Activated CD4-positive, alpha-beta T cell treated with anti-CD3 and anti-CD28 coated beads for 1 hour (primary cell): ENCODE data around the gene SRRT.
A peak's percentile ranks its signal among the peaks of the same experiment; 100 is the strongest.
"Not testable (repeated sequence)": the region's sequence is repeated elsewhere in the genome, so short reads cannot be mapped to it uniquely, and the experiment has no call there.

Experiments used
- DNase-seq: peaks from one replicate; pipeline ENCODE4 v3.0.0-alpha.2; 2020

The SRRT gene

DNA sequence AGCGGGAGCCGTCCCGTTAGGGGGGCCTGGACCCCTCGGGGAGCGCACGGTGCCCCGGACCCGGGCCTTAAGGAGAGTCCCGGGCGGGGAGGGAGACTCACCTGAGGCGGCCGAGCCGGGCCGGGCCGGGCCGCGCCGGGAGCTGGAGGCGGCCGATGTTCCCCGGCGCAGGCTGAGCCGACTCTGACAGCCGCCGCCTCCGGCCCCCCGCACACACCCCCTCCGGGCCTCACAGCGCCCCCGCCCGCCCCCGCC lies 20.7 kb downstream of the SRRT start, which contains the start of gene ACHE:
Gene ACHE, minus strand, starts transcription at position 188 of the 255 bp plus-strand sequence. CDS start 1,656 bp downstream, outside the sequence.
- DNase-seq: no peak

DNA sequence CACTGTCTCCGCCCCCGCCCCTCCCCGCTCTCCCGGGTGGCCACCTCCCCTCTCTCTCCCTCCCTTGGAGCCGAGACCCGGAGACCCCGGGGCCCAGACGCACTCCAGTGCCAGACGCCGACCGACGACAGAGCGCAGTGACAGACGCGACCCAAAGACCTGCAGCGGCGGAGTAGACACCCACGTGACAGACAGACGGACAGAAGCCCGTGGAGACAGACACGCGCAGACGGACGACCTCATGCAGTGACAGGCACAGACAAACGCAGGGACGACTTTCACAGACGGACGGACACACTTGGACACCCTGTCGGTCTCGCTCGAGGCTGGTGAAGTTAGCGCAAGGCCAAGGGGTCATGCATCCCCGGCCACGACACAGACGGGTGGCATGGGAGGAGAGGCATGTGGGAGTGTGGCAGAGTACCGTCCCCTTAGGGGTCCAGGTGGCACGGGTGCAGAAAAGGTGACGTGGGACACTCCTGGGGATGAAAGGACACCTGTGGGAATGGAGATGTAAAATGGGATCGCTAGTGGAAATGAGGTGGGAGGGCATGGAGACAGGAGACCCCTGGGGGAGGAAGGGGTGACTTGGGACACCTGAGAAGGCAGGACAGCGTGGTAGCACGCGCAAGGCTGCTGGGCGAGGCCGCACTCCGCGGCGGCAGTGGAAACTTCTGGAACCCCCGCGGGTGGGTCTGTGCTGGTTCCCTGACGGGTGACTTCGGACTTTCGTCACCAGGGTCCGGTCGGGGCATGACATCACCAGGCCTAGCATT lies 21.2 kb downstream of the SRRT start:
- DNase-seq: no peak

DNA sequence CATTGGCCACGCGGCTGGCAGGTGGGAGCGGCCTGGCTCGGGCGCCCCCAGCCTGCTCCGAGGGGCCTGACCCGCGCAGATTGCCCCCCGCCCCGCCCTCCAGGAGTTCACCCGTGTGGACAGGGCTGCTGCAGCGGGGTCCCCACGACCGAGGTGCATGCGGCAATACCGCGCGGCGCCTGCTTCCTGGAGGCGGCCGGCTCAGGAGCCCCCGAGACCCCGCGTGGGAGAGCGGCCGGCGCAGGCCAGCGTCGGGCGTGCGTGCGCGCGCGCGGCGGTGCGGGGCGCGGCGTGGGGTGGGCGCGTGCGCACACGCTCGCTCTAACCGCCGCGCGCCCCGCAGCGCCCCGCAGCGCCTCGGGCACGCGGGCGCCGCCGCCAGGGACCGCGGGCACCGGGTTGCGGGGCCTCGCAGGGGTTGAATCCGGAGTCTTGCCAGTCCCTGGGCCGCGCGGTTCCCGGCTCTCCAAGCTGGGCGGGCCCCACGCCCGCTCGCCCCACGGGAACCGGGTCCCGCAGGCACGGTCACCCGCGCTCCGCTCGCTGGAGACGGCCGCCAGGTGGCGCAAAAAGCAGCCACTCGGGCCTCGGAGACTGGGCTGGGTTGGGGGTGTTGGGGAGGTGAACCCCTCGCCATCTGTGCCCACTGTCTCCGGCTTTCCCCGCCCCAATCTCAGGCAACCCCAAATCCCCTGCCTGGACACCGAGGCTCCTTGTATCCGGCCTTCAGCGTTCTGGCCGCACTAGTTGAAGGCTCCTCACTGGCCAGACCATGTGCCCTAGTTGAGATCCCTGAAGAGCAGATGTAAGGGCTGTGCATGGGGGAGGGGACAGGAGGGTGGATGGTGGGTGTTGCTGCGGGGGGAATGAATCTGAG lies 22.1 kb downstream of the SRRT start:
- peak; percentile 52 for DNase-seq

DNA sequence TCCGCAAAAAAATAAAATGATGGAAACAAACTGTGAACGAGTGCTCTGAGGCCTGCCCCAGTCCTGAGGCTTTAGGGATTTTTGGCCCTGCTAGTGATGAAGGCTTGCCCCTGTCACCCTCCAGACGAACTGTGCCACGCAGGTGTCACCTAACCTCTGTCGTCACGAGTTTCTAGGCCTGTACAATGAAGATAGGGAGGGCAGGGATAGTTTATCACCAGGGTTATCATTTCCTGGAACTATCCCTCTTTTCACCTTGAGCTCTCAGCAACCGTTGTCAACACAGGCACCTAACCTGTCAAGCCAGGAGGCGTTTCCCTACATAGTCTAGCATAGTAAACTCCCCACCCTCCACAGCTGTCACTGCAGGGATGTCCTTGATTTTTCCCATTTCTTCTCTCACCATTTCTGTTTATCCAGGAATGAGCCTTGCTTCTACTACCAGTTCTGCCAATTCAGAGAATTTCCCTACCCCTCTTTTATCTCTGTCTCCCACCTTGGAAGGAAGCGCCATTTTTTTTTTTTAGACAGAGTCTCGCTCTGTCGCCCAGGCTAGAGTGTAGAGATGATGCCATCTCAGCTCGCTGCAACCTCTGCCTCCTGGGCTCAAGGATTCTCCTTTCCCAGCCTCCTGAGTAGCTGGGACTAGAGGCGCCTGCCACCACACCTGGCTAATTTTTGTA lies 23.0 kb downstream of the SRRT start:
- no peak for DNase-seq

DNA sequence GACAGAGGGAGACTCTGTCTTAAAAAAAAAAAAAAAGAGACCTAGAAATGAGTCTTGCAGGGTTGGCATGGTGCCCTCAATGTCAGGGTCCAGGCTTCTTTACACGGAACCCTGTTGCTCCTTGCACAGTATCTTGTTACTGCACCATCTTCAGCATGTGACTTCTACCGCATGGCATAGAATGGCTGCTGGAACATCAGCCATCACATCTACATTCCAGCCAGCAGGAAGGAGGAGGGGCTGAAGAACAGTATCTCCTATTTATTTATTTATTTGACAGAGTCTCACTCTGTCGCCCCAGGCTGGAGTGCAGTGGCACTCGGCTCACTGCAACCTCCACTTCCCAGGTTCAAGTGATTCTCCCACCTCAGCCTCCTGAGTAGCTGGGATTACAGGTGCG lies 24.5 kb downstream of the SRRT start:
- DNase-seq: no peak

DNA sequence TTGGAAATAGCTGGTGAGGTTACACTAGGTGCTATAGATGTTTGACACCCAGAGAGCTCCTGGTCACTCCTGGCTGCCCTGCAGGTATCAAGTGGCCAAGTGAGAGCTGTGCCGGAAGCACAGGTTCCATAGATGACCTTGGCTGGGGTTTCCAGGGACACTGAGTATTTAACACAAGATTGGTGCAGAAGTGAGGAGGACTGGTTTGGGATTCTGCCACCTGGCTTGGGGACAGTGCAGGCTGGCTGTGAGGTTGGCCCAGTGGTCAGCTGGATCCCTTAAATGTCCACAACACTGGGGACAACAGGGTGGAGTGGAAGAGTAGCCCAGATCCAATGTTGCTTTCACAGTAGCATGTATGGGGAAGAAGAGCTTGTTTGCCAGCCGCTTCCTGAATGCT lies 26.1 kb downstream of the SRRT start:
- no peak for DNase-seq

DNA sequence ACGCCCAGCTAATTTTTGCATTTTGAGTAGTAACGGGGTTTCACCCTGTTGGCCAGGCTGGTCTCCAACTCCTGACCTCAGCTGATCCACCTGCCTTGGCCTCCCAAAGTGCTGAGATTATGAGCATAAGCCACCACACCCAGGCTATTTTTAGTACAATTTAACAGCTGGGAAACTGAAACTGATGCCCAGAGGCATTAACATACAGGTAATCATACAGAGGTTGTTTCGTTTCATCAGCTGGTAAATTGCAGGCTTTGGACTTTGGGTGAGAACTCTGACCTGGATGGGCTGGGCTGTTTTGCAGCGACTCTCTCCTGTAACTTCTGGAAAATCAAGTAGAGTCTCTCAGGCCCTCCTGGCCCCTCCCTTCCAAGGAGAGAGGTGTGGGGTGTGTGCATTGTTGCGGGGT lies 27.0 kb downstream of the SRRT start:
- no peak for DNase-seq

DNA sequence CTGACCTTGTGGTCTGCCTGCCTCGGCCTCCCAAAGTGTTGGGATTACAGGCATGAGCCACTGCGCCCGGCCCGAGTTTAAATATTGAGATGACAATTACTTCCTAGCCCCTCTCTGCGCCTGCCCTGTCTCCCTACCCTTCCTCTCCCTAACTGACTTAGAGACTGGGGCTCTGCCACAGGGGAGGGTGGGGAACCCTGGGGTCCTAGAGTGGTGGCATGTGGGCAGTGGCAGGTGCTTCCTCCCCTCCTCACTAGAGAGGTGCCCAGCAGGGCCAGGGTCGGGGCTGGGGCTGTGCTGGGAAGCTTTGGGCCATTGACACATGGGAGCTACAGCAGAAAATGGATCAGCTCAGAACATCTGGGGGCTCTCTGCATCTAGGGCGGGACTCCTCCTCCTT lies 27.7 kb downstream of the SRRT start:
- no peak for DNase-seq

DNA sequence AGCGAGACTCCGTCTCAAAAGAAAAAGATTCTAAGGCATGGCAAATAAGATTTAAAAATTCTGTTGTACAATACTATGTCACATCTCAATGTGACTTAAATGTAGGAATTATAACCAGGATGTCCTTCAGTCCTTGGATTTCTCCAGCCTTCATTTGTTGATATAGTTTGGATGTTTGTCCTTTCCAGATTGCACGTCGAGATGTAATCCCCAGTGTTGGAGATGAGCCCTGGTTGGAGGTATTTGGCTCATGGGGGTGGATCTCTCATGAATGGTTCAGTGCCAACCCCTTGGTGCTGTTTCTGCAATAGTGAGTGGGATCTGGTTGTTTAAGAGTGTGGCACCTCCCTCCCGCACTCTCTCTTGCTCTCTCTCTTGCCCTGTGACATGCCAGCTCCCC lies 33.6 kb downstream of the SRRT start:
- DNase-seq: no peak

DNA sequence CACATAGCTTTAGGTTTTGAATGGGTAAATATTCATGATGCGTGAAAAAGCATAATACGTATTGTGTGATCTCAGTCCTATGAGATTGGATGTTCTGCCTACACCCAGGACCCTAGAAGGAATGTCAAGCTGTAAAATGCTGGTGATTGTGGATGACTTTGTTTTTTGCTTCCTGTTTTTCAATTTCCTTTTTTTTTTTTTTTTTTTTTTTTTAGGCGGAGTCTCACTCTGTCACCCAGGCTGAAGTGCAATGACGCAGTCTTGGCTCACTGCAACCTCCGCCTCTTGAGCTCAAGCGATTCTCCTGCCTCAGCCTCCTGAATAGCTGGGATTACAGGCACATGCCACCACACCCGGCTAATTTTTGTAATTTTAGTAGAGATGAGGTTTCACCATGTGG lies 35.5 kb downstream of the SRRT start:
- not testable (repeated sequence) for DNase-seq

DNA sequence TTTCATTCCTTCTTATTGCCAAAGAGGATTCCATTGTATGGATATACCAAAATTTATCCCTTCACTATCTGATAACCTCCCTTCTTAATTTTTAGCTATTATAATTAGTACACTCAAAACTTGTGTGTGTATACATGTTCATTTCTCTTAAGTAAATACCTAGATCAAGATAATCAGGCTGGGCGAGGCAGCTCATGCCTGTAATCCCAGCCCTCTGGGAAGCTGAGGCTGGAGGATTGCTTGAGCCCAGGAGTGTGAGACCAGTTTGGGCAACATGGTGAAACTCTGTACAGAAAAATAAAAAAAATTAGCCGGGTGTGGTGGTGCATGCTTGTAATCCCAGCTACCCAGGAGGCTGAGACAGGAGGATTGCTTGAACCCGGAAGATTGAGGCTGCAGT lies 36.6 kb downstream of the SRRT start:
- DNase-seq: no peak

DNA sequence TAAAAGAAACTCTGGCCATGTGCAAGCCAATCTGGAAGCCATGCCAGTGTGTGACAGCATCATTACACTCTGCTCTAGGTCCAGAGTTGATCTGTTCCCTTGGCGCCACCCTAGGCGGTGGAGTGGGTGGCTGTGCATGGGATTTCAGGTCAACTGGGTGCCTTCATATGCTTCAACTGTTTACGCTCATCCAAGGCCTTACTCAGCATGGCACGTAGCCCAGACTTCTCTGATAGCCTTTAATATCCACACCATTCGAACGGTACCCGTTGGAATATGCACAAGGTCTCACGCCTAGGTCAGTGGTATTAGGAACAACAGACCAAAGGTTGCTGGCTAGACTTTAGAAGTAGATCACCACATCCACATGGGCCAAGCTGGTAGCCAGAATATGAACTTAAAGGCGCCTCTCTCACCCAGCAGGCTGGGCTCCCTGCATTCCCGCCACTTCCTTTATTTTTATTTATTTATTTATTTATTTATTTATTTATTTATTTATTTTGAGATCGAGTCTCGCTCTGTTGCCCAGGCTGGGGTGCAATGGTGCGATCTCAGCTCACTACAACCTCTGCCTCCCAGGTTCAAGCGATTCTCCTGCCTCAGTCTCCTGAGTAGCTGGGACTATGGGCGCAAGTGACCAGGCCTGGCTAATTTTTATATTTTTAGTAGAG lies 39.4 kb downstream of the SRRT start:
- DNase-seq: no peak

DNA sequence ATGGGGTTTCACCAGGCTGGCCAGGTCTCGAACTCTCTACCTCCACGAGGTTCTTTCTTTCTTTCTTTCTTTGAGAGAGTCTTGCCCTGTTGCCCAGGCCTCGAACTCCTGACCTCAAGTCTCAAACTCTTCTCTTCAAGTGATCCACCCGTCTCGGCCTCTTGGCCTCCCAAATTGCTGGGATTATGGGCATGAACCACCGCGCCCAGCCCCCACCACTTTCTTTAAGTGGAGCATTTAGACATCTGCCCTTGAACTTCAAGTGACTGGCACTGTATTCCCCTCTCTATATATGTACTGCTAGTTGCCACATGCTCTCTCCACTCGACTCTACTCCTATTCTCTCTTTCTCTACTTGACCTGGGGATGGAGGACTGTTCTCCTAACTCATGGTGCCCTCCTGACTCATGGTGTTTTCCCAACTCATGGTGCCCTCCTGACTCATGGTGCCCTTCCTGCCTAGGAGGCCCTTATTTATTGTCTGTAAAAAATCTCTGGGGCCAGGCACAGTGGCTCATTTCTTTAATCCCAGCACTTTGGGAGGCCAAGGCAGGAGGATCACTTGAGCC lies 40.1 kb downstream of the SRRT start:
- no peak for DNase-seq

DNA sequence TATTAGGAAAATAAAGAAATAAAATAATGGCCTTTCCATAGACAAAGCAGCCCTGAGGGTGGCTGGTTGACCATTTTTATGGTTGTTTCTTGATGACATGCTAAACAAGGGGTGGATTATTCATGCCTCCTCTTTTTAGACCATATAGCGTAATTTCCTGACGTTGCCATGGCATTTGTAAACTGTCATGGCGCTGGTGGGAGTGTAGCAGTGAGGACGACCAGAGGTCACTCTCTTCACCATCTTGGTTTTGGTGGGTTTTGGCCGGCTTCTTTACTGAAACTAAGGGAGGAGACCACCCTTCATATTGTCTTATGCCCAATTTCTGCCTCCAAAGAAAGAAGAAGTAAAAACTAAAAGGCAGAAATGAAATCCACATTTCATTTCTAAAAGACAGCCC lies 44.4 kb downstream of the SRRT start:
- not testable (repeated sequence) for DNase-seq

DNA sequence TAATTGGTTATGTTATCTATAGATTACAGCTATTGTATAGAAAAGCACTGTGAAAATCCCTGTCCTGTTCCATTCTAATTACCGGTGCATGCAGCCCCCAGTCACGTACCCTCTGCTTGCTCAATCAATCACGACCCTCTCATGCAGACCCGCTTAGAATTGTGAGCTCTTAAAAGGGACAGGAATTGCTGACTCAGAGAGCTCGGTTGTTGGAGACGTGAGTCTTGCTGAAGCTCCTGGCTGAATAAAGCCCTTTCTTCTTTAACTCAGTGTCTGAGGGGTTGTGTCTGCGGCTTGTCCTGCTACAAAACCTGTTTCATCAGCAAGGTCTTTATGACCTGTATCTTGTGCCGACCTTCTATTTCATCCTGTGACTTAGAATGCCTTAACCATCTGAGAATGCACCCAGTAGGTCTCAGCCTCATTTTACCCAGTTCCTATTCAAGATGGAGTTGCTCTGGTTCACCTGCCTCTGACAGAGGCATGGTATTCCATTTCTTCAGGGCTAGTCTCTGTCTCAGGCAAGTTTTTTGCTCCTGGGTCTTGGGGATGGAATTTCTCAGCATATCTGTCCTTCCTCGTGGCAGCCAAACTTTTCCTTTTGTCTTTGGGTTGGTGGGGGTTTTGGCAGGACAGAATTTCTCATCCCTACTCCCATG lies 45.0 kb downstream of the SRRT start:
- not testable (repeated sequence) for DNase-seq

DNA sequence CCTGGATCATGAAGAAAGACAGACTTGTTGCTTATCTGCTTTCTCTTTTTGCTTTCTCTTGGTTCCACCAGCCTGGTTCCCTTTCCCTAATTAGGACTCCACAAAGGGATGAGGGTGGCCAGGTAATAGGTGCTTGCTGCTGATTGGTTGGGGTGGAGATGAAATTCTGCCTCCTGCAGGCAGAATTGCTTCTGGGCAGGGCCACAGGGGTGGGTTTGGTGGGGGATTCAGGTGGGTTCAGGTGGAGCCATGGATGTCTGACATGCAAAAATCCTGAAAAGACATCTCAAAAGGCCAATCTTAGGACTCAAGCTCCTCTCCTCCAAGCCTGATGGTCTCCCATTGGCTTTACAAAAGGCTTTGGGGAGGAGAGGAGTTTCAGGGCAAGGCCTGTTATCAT lies 46.1 kb downstream of the SRRT start:
- DNase-seq: no peak

DNA sequence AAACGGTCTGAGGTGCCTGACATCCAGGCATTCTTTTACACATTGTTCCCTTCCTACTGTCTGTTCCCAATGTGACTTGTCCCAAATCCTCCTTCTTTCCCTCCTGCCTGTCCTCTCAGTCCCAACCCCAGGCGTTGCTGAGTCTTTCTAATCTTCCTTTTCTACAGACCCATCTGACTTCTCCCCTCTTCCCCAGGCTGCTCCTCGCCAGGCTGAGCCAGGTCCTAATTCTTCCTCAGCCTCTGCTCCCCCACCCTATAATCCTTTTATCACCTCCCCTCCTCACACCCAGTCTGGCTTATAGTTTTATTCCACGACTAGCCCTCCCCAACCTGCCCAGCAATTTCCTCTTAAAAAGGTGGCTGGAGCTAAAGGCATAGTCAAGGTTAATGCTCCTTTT lies 48.7 kb downstream of the SRRT start:
- DNase-seq: not testable (repeated sequence)

DNA sequence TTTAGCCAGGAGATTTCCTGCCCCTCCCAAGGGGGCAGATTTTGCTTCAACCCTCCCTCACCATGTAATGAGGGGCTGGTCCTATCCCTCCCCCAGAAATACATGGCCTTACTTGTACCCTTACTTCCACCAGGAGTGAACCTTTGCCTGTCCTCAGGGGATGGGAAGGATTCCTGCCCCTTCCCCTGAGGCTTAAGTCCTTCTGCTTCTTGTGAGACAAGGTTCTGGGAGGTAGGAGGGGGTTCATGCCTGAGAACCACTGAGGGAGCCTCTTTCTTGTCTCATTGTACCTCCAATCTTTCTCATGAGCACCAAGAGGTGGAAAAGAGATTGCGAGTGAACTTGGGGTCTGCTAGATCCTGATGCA lies 54.9 kb downstream of the SRRT start:
- DNase-seq: no peak

DNA sequence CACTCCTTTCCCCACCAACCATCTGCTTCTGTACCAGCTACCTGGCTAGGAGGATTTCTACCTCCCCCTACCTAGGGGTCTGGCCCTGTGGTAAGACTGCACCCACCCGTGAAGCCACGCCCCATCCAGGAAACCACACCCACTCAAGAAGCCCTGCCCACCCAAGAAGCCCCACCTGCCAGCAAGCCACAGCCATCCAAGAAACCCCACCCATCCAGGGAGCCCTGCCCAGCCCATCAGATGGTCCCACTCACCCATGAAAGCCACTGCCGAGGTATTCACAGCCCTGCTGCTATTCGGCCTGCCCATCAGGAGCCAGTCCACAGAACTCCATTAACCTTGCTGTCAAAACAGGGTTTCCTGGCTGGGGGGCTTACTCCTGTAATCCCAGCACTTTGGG lies 58.8 kb downstream of the SRRT start:
- DNase-seq: no peak

DNA sequence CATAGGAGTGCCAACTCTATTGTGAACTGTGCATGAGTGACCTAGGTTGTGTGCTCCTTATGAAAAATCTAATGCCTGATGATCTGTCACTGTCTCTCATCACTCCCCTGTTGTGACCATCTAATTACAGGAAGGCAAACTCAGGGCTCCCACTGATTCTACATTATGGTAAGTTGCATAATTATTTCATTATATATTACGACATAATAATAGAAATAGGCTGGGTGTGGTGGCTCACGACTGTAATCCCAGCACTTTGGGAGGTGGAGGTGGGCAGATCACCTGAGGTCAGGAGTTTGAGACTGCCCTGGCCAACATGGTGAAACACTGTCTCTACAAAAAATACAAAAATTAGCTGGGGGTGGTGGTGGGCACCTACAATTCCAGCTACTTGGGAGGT lies 60.5 kb downstream of the SRRT start:
- not testable (repeated sequence) for DNase-seq

DNA sequence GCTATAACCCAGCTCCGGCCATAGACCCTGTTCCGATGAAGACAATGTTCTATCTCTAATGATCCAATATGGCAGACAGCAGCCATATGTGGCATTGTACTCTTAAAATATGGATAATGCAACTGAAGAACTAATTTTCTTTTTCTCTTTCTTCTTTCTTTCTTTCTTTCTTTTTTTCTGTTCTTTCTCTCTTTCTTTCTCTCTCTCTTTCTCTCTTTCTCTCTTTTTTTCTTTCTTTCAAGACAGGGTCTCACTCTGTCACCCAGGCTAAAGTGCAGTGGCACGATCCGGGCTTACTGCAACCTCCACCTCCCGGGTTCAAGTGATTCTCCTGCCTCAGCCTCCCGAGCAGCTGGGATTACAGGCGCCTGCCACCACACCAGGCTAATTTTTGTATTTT lies 61.3 kb downstream of the SRRT start:
- not testable (repeated sequence) for DNase-seq
